Suppressor macrophage treated with lipopolysaccharide for 4 hours (primary cell): Measurements from ENCODE around the gene ATF1.
"Not testable (repeated sequence)": the region's sequence is repeated elsewhere in the genome, so short reads cannot be mapped to it uniquely, and the experiment has no call there.

ENCODE experiments used
- DNase-seq: peaks from one replicate; pipeline ENCODE4 v3.0.0-alpha.2; 2020

ATF1 gene

GRCh38 chr12:50753232-50753769 is 10.6 kb upstream of the ATF1 start:
- no peak for DNase-seq

GRCh38 chr12:50764286-50765094 is 589 bp downstream of the ATF1 start:
- DNase-seq, result peak; percentile 51

DNA sequence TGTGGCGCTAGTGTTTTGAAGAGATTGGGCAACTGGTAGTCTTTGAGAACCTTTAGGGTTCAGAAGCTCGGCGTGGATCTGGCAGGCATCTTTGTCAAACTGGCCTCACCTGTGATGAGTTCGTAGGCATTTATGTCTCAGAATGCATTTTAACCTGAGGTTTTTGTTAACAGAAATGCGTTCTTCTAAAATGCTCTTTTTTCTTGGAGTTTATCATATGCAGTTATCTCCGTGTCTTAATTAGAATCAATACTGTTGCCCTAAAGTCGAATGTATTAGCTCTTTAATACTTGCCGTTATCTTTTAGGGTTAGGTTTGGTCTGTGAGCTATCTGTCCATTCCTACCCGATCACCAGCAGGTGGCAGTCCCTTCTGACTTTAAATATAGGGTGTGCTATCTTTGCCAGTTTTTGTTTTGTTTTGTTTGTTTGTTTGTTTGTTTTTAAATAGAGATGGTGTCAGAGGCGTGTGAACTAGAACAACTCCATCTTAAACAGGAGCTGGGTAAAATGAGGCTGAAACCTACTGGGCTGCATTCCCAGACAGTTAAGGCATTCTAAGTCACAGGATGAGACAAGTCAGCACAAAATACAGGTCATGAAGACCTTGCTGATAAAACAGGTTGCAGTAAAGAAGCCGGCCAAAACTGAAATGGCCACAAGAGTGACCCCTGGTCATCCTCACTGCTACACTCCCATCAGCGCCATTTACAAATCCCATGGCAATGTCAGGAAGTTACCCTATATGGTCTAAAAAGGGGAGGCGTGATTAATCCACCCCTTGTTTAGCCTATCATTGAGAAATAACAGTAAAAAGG is 1.4 kb downstream of the ATF1 start:
- peak; percentile 61 for DNase-seq

DNA sequence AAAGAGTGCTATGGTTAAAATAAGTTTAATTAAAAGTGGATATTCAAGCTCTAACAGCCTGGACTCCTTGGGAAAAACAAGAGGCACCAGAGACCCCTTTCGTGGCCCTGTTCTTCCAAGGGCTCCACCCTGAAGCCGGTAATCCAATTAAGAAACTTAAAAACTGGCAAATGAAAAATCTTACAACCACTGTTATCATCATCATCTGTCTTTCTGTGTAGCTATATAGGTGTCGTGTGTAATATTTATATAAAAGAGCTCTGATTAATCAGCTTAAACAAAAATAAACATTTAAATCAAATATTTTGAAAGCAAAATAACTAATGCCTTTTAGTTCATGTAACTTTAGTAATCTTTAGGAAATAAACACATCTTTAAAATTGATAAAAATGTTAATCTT is 4.5 kb downstream of the ATF1 start:
- DNase-seq, result no peak

- DNase-seq, result not testable (repeated sequence)
These were observed 4.9 kb downstream of the ATF1 start for GRCh38 chr12:50768813-50769212.

DNA sequence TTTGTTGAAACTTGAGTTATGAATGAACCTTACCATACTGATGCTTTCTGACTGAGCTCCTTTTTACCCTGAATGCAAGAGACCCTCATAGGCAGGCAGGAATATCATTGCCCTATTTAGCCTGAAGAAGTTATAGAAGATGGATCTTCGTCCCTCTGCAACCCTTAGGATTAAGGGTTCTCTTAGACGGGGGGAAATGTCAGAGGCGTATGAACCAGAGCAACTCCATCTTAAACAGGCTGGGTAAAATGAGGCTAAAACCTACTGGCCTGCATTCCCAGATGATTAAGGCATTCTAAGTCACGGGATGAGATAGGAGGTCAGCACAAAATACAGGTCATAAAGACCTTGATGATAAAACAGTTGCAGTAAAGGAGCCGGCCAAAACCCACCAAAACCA is 7.5 kb downstream of the ATF1 start:
- DNase-seq, result no peak

DNA sequence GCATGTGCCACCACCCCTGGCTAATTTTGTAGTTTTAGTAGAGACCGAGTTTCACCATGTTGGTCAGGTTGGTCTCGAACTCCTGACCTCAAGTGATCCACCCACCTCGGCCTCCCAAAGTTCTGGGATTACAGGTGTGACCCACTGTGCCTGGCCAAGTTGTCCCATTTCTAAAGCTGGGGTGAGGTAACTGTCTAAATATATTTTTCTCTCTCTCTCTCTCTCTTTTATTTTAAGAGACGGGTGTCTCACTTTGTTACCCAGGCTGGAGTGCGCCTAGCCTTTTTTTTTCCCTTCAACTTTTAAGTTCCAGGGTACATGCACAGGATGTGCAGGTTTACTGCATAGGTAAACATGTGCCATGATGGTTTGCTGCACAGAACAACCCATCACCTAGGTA is 8.6 kb downstream of the ATF1 start:
- no peak for DNase-seq

DNA sequence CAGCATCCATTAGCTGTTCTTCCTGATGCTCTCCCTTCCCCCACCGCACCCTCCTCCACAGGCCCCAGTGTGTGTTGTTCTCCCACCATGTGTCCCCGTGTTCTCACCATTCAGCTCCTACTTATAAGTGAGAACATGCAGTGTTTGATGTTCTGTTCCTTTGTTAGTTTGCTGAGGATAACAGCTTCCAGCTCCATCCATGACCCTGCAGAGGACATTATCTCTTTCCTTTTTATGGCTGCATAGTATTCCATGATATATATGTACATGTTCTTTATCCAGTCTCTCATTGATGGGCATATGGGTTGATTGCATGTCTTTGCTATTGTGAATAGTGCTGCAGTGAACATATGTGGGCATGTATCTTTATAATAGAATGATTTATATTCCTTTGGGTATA is 9.0 kb downstream of the ATF1 start:
- DNase-seq, result no peak

GRCh38 chr12:50775251-50775650 is 11.3 kb downstream of the ATF1 start:
- DNase-seq, result no peak

DNA sequence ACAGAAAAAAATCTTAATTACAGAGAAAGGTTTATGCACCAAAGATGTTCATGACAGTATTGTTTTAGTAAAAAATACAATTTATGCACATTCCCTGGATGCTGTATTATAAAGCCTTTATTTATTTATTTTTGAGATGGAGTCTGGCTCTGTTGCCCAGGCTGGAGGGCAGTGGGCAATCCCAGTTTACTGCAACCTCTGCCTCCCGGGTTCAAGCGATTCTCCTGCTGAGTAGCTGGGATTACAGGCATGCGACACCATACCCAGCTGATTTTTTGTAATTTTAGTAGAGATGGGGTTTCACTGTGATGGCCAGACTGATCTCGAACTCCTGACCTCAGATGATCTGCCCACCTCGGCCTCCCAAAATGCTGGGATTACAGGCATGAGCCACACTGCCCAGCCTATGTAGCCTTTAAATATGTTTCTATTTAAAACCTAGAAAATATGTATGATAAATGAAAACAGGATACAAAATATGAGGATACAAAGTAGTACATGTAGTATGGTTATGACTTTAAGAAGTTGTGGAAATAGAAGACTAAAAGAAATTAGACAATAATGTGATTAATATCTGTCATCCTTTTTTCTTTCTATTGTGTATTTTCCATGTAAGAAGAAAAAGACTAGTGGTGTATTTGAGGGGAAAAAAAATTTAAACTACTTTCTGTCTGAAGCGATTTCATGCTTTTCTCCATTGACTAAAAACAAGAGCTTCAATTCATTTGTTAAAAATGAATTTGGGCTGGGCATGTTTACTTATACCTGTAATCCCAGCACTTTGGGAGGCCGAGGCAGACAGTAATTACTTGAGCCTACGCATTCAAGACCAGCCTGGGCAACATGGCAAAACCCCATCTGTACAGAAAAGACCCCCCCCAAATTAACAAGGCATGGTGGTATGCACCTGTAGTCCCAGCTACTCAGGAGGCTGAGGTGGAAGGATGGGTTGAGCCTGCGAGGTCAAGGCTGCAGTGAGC is 13.1 kb downstream of the ATF1 start:
- no peak for DNase-seq

- DNase-seq, result no peak
These were observed 15.0 kb downstream of the ATF1 start for GRCh38 chr12:50778663-50779590.

- no peak for DNase-seq
These were observed 16.1 kb downstream of the ATF1 start for GRCh38 chr12:50780013-50780412.

DNA sequence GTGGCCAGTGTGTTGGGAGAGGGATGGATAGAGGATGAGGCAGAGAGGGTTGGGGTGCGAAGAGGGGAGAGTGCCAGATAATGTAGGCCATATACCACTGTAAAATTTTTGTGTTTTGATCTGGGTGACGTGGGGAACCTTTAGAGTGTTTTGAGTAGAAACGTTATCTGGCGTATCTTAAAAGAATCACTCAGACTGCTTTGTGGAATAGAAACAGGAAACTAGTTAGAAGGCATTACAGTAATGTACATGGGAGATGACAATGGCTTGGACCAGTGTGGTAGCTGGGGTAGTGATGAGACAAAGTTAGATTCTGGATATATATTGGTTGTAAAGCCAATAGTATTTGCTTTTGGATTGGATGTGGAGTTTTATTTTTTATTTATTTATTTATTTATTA is 20.6 kb downstream of the ATF1 start:
- DNase-seq, result no peak

DNA sequence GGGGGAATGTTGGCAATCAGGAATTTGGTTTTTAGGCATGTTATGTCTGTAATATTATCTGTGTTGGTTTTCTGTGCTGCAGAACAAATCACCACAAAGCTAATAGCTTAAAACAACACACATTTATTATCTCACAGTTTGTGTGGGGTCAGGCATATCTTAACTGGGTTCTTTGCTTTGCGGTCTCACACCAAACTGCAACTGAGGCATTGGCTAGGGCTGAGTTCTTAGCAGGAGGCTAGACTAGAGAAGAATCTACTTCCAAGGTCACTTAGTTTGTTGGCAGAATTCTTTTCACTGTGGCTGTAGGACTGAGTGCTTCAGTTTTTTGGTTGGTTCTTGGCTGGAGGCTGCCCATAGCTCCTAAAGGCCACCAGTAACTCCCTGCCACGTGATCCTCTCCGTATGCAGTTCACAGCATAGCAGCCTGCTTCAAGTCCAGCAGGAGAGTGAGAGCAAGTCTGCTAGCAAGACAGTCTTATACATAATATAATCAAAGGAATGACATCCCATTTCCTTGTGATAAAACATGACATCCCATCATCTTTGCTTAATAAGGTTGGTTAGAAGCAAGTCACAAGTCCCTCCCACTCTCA is 21.6 kb downstream of the ATF1 start:
- no peak for DNase-seq

- DNase-seq, result no peak
These were observed 22.8 kb downstream of the ATF1 start for GRCh38 chr12:50786498-50787231.

DNA sequence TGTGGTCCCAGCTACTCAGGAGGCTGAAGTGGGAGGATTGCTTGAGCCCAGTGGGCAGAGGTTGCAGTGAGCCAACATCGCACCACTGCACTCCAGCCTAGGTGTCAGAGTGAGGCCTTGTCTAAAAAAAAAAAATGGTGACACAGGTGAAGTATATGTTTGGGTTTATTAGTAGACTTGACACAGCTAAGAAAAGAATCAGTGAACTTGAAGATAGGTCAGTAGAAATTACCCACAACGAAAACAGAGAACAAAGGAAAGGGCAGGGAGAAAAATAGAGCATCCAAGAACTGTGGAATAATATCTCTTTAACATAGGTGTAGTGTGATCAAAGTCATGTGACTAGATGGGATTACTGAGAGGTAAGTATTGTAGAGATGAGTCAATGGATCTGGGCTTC is 23.7 kb downstream of the ATF1 start:
- DNase-seq, result no peak

- DNase-seq, result no peak
These were observed 24.7 kb downstream of the ATF1 start for GRCh38 chr12:50788561-50788960.

DNA sequence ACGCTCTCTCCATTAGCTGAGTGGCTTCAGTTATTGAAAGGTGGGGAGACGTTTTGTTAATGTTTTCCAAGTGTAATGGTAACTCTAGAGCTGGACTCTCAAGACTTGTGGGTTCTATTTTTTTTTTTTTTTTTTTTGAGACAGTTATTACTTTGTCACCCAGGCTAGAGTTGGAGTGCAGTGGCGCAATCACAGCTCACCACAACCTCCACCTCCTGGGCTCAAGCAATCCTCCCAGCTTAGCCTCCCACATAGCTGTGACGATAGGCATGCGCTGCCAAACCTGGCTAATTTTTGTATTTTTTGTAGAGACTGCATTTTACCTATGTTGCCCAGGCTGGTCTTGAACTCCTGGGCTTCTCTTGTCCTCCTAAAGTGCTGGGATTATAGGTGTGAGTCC is 26.2 kb downstream of the ATF1 start:
- no peak for DNase-seq

DNA sequence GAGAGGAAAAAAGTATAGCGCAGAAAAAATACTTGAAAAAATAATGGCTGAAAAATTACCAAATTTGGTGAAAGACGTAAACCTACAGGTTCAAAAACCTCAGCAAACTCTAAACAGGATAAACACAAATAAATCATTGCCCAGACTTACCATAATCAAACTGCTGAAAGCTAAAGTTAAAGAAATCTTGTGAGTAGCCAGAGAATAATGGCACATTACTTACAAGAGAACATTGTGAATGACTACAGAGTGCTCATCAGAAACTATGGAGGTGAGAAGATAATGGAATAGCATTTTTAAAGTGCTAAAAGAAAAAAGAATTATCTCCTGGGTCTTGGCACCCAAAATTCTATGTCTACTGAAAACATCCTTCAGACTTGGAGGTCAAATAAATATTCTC is 36.0 kb downstream of the ATF1 start:
- DNase-seq, result peak; percentile 3

- DNase-seq, result no peak
These were observed 39.5 kb downstream of the ATF1 start for GRCh38 chr12:50803230-50803875.
